ENCODE results near the gene YWHAB.

- TF ChIP-seq CTCF (IDR thresholded peaks at IDR 0.05; ENCODE audit: low read depth, low read length) (no peak), POLR2A (IDR thresholded peaks at IDR 0.05; ENCODE audit: extremely low read depth, insufficient read length) (no peak), MAX (IDR thresholded peaks at IDR 0.05; ENCODE audit: low read depth, low read length) (no peak)
Measured at GRCh38 chr20:44928595-44928994, 43.1 kb downstream of the YWHAB start.
